Thyroid gland (tissue), 4 donors: ENCODE data around the gene RAB27B.

Experiments used
- CTCF ChIP-seq, 6 experiments: fragments of 200-600 bp in 3 of 6; fragments of 450-650 bp in 3 of 6; sonication (generic) in 3 of 6; IDR thresholded peaks; one replicate each; pipeline ENCODE4 v1.5.1; 2016 to 2019; ENCODE audit warnings: antibody characterized with exemption in 6 of 6, mild to moderate bottlenecking in 2 of 6, inconsistent platforms in 1 of 6, moderate library complexity in 1 of 6
- POLR2A ChIP-seq, 2 donors: fragments of 450-650 bp; IDR thresholded peaks; one replicate each; pipeline ENCODE4 v1.6.1; 2017; ENCODE audit warnings: antibody characterized with exemption in 2 of 2, mild to moderate bottlenecking in 2 of 2, moderate library complexity in 1 of 2

DNA sequence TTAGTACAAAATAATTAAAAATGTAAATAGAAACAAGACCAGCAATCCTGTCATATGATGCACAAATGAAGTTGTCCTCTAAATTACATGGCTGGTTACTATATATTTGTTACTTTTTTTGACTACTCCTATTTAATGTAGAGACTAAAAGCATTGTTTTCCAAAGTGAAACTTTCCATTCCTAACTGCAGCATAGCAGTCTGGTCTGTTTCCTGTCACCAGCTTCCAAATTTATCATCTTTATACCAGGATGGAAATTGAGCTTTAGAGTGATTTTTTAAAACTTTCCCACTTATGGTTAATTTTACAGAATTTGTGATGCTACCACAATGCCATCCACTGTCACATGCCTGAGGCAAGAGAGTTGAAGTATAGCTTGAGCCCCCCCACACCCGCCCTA, 33.5 kb upstream of the RAB27B start:
- TF ChIP-seq CTCF (IDR thresholded peaks at IDR 0.05) (no peak), POLR2A (IDR thresholded peaks at IDR 0.05) (no peak)
